ENCODE data around the gene KRTAP20-3. TPM values are rescaled to one million over a fixed set of nuclear protein-coding genes. Genes with fewer than 3 reads are reported as not detected.

Gene KRTAP20-3
- total RNA-seq, 1 donor from 2014 or later, result not detected

- DNase-seq (ENCODE audit: low spot score in 2 of 2), result no peak
Observed at GRCh38 chr21:30676737-30677136, 34.1 kb downstream of the KRTAP20-3 start.

DNA sequence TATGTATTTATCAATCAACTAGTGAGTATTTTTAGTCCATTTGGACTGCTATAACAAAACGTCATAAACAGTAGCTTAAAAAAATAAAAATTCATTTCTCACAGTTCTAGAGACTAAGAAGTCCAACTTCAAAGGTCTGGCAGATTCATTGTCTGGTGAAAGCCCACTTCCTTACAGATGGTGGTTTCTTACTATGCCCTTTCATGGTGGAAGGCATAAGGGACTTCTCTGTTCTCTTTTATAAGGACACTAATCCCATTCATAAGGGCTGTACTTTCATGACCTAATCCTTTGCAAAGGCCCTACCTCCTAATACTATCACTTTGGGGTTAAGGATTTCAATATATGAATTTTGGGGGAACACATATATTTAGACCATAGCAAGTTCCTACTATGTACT, 37.9 kb downstream of the KRTAP20-3 start:
- no peak for FAIRE-seq
- DNase-seq (ENCODE audit: low spot score in 2 of 2), result no peak

More at GRCh38 chr21:30676737-30677136, 34.1 kb downstream of the KRTAP20-3 start:
- no peak for FAIRE-seq

DNA sequence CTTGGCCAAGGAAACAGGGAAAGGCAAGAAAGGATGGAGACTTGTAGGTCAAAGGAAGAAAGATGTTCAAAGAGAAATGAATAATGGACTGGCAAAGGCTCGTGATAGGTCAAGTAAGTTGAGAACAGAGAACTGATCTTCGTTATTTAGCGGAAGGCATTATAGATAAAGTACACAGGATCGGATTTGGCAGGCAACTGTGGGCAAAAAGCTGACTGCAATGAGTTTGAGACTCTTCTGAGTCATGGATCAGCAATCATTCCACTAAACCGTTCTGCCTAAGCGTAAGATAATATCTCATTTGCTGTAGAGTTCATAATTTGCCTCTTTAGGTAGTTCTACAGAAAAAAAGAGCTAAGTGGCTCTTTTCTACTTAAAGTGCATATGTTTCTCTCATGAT, 41.8 kb downstream of the KRTAP20-3 start:
- DNase-seq (ENCODE audit: low spot score in 2 of 2), result no peak

DNA sequence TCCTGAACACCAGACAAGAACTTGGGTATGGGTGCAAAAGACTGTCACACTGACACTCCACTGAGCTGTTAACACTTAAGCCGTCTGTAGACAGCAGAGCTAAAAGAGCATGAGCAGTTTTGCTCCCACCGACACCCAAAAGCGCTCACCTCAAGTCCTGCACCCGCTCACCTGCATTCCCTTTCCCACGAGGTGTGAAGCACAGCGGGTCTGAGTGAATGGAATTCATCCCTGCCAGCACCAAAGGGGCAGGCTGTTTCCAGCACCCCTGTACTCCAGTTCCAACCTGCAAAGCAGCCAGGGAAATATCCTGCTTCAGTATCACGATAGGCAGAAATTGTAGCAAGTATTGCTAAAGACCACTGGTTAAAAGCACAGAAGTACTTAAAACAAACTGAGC, 47.2 kb downstream of the KRTAP20-3 start:
- no peak for FAIRE-seq
- DNase-seq (ENCODE audit: low spot score in 2 of 2), result no peak

More for the DNA sequence above, 41.8 kb downstream of the KRTAP20-3 start:
- FAIRE-seq, result no peak

Small RNA genes lying within 50 kb of the gene (small RNA-seq; reads per million reads assigned to genes)
- gene KRTAP20-1 (not detected), gene KRTAP20-3 (not detected), gene KRTAP20-4 (not detected), gene KRTAP22-1 (not detected)

Other genes starting within 250 kb of the KRTAP20-3 start
- not detected for gene KRTAP13-1, start 246.8 kb upstream of the KRTAP20-3 start, total RNA-seq
- gene KRTAP13-3, start 216.9 kb upstream of the KRTAP20-3 start, total RNA-seq, result not detected
- not detected for gene KRTAP13-4, start 212.6 kb upstream of the KRTAP20-3 start, total RNA-seq
- not detected for gene KRTAP15-1, start 202.6 kb upstream of the KRTAP20-3 start, total RNA-seq
- gene KRTAP19-1, start 162.5 kb upstream of the KRTAP20-3 start, total RNA-seq, result not detected
- not detected for gene KRTAP19-2, start 155.4 kb upstream of the KRTAP20-3 start, total RNA-seq
- not detected for gene KRTAP19-3, start 150.9 kb upstream of the KRTAP20-3 start, total RNA-seq
- gene KRTAP19-4, start 145.7 kb upstream of the KRTAP20-3 start, total RNA-seq, result not detected
- gene KRTAP19-5, start 140.7 kb upstream of the KRTAP20-3 start, total RNA-seq, result not detected
- gene KRTAP19-6, start 101.0 kb upstream of the KRTAP20-3 start, total RNA-seq, result not detected
- not detected for gene KRTAP19-7, start 81.5 kb upstream of the KRTAP20-3 start, total RNA-seq
- not detected for gene KRTAP22-2, start 52.5 kb upstream of the KRTAP20-3 start, total RNA-seq
- not detected for gene KRTAP6-3, start 50.4 kb upstream of the KRTAP20-3 start, total RNA-seq
- gene KRTAP6-2, start 44.0 kb upstream of the KRTAP20-3 start, total RNA-seq, result not detected
- gene KRTAP22-1, start 41.8 kb upstream of the KRTAP20-3 start, total RNA-seq, result not detected
- not detected for gene KRTAP6-1, start 28.9 kb upstream of the KRTAP20-3 start, total RNA-seq
- gene KRTAP20-1, start 26.4 kb upstream of the KRTAP20-3 start, total RNA-seq, result not detected
- not detected for gene KRTAP20-4, start 22.2 kb upstream of the KRTAP20-3 start, total RNA-seq
- not detected for gene KRTAP20-2, start 7.7 kb upstream of the KRTAP20-3 start, total RNA-seq
- gene KRTAP21-3, start 75.9 kb downstream of the KRTAP20-3 start, total RNA-seq, result not detected
- not detected for gene KRTAP21-2, start 104.4 kb downstream of the KRTAP20-3 start, total RNA-seq
- not detected for gene KRTAP21-1, start 112.6 kb downstream of the KRTAP20-3 start, total RNA-seq
- gene KRTAP8-1, start 170.4 kb downstream of the KRTAP20-3 start, total RNA-seq, result not detected
- not detected for gene KRTAP7-1, start 186.9 kb downstream of the KRTAP20-3 start, total RNA-seq
- not detected for gene KRTAP11-1, start 238.7 kb downstream of the KRTAP20-3 start, total RNA-seq